HepG2 (cell line): ENCODE measurements around the gene PREX1. TPM values are rescaled to one million over a fixed set of nuclear protein-coding genes. Genes with fewer than 3 reads are reported as not detected.

ENCODE experiments used
- ARHGAP35 ChIP-seq: sonication (generic); formaldehyde crosslinking; IDR thresholded peaks from 2 replicates; pipeline ENCODE4 v1.9.0; 2022; ENCODE audit warnings: mild to moderate bottlenecking, inconsistent platforms, moderate library complexity, missing genetic modification reagents, borderline replicate concordance
- BCL6 ChIP-seq: IDR thresholded peaks from 2 replicates; pipeline ENCODE4 v1.6.1; 2016; ENCODE audit warnings: missing genetic modification reagents, missing compliant biosample characterization
- CAMTA2 ChIP-seq: sonication (generic); formaldehyde crosslinking; IDR thresholded peaks from 2 replicates; pipeline ENCODE4 v1.4.0; 2020; ENCODE audit warnings: mild to moderate bottlenecking, missing genetic modification reagents, borderline replicate concordance
- EP300 ChIP-seq, 3 experiments: sonication (generic) in 1 of 3; formaldehyde crosslinking in 1 of 3; IDR thresholded peaks; 2 replicates each; pipeline versions ENCODE4 v1.5.1 to v1.6.1; 2011 to 2020; ENCODE audit warnings: low read depth in 2 of 3, low read length in 2 of 3, borderline replicate concordance in 1 of 3, improper control_type of control experiment in 1 of 3, mild to moderate bottlenecking in 1 of 3, missing genetic modification reagents in 1 of 3, moderate library complexity in 1 of 3
- FOXC1 ChIP-seq: sonication (generic); formaldehyde crosslinking; IDR thresholded peaks from 2 replicates; pipeline ENCODE4 v1.8.0; 2022; ENCODE audit warnings: mild to moderate bottlenecking, missing genetic modification reagents, borderline replicate concordance
- GMEB2 ChIP-seq: IDR thresholded peaks from 2 replicates; pipeline ENCODE4 v1.6.1; 2016; ENCODE audit warnings: missing biosample characterization, missing genetic modification reagents, low read depth
- HDAC2 ChIP-seq: sonication (generic); formaldehyde crosslinking; IDR thresholded peaks from 2 replicates; pipeline ENCODE4 v1.4.0; 2020; ENCODE audit warnings: missing genetic modification reagents
- HNRNPK ChIP-seq: fragments of 200-400 bp; formaldehyde crosslinking; IDR thresholded peaks from 2 replicates; pipeline ENCODE4 v1.6.1; 2018; ENCODE audit warnings: low read length, low read depth, moderate library complexity, mild to moderate bottlenecking; ENCODE audit not compliant: poor library complexity, severe bottlenecking
- HOXA9 ChIP-seq: sonication (generic); formaldehyde crosslinking; IDR thresholded peaks from 2 replicates; pipeline ENCODE4 v1.8.1; 2022; ENCODE audit warnings: missing genetic modification reagents, mild to moderate bottlenecking, moderate library complexity, borderline replicate concordance
- IRX3 ChIP-seq: sonication (generic); formaldehyde crosslinking; IDR thresholded peaks from 2 replicates; pipeline ENCODE4 v1.8.1; 2023; ENCODE audit warnings: mild to moderate bottlenecking, low read depth, missing genetic modification reagents, borderline replicate concordance
- KDM3A ChIP-seq: IDR thresholded peaks from 2 replicates; pipeline ENCODE4 v1.6.1; 2018; ENCODE audit warnings: low read depth, missing compliant biosample characterization
- KDM5B ChIP-seq: sonication (generic); formaldehyde crosslinking; IDR thresholded peaks from 2 replicates; pipeline ENCODE4 v1.4.0; 2020; ENCODE audit warnings: missing genetic modification reagents, mild to moderate bottlenecking, borderline replicate concordance
- SAFB2 ChIP-seq: sonication (generic); formaldehyde crosslinking; IDR thresholded peaks from 2 replicates; pipeline ENCODE4 v1.5.1; 2020; ENCODE audit warnings: missing genetic modification reagents, low read depth, mild to moderate bottlenecking, borderline replicate concordance
- SOX5 ChIP-seq: IDR thresholded peaks from 2 replicates; pipeline ENCODE4 v1.6.1; 2016; ENCODE audit warnings: borderline replicate concordance
- YEATS4 ChIP-seq: sonication (generic); formaldehyde crosslinking; IDR thresholded peaks from 2 replicates; pipeline ENCODE4 v1.4.0; 2020; ENCODE audit warnings: missing genetic modification reagents, borderline replicate concordance
- ZBTB44 ChIP-seq: sonication (generic); formaldehyde crosslinking; IDR thresholded peaks from 2 replicates; pipeline ENCODE4 v1.4.0; 2020; ENCODE audit warnings: missing genetic modification reagents
- ZNF256 ChIP-seq: sonication (generic); formaldehyde crosslinking; conservative IDR thresholded peaks from 2 replicates; pipeline ENCODE4 v1.4.0; 2020; ENCODE audit warnings: missing genetic modification reagents
- ZNF329 ChIP-seq: sonication (generic); formaldehyde crosslinking; IDR thresholded peaks from 2 replicates; pipeline ENCODE4 v1.9.0; 2021; ENCODE audit warnings: low read depth, mild to moderate bottlenecking, missing genetic modification reagents
- ZNF574 ChIP-seq: sonication (generic); formaldehyde crosslinking; IDR thresholded peaks from 2 replicates; pipeline ENCODE4 v1.4.0; 2020; ENCODE audit warnings: missing genetic modification reagents
- ZNF615 ChIP-seq: sonication (generic); formaldehyde crosslinking; IDR thresholded peaks from 2 replicates; pipeline ENCODE4 v1.5.0; 2020; ENCODE audit warnings: mild to moderate bottlenecking, missing genetic modification reagents, borderline replicate concordance
- ZNF83 ChIP-seq: sonication (generic); formaldehyde crosslinking; IDR thresholded peaks from 2 replicates; pipeline ENCODE4 v1.4.0; 2020; ENCODE audit warnings: missing genetic modification reagents, mild to moderate bottlenecking, borderline replicate concordance
- polyA plus RNA-seq, 8 experiments: library from polyadenylated mRNA; depleted of rRNA in 3 of 8; stranded (reverse) in 7 of 8; unstranded in 1 of 8; fragments of >200 nt; fragmentation: Illumina TruSeq in 4 of 8; extraction: Trizol in 4 of 8; gene quantifications; 2 replicates each; pipeline versions ENCODE4 v1.2.1 to v1.2.3, GENCODE V29; 2011 to 2016; ENCODE audit warnings: low read depth in 4 of 8, missing spikeins in 1 of 8, mixed read lengths in 1 of 8; ENCODE audit not compliant: insufficient read depth in 1 of 8
- total RNA-seq, 5 experiments: library from RNA; depleted of rRNA; stranded (reverse); fragments of >200 nt; fragmentation: Illumina TruSeq; extraction: Trizol; gene quantifications; 2 replicates each; pipeline ENCODE4 v1.2.3, GENCODE V29; 2016; ENCODE audit warnings: low read depth in 1 of 5

Gene PREX1
- total and polyA plus RNA-seq, 2 of the 13 experiments (the other 11 are each of a cell fraction or from before 2014, with no cell fraction given) = 0.02 to 0.04 TPM

- TF ChIP-seq GMEB2 (CRISPR knock-in tag) (no peak), CAMTA2 (CRISPR knock-in tag) (no peak), HNRNPK (no peak), ZNF83 (peak; percentile 48; the same call in 1 of the 2 replicates), FOXC1 (CRISPR knock-in tag) (peak; percentile 58; the same call in 1 of the 2 replicates), ZNF615 (no peak), ZBTB44 (no peak), EP300 (IDR thresholded peaks at IDR 0.05; ENCODE audit: low read depth in 2 of 2, low read length in 2 of 2) (0 out of 4 replicates have a peak, but pooled peaks of 1 of the 2 experiments have one; percentile 24), EP300 (CRISPR knock-in tag; IDR thresholded peaks at IDR 0.05; ENCODE audit: borderline replicate concordance) (no peak), HDAC2 (CRISPR knock-in tag) (peak; percentile 63; the same call in 1 of the 2 replicates), IRX3 (CRISPR knock-in tag) (no peak), BCL6 (CRISPR knock-in tag) (no peak), ARHGAP35 (CRISPR knock-in tag) (no peak), SAFB2 (CRISPR knock-in tag) (no peak), KDM5B (CRISPR knock-in tag) (peak; percentile 73; the same call in 1 of the 2 replicates), YEATS4 (CRISPR knock-in tag) (0 out of 2 replicates have a peak, but pooled peaks have one; percentile 25), ZNF329 (0 out of 2 replicates have a peak, but pooled peaks have one; percentile 45), HOXA9 (CRISPR knock-in tag) (no peak), SOX5 (CRISPR knock-in tag) (0 out of 2 replicates have a peak, but pooled peaks have one; percentile 15), ZNF256 (CRISPR knock-in tag) (peak; percentile 67; the same call in 1 of the 2 replicates), ZNF574 (CRISPR knock-in tag) (no peak; the same call in none of the 2 replicates), KDM3A (CRISPR knock-in tag) (no peak; the same call in 1 of the 2 replicates)
Measured at GRCh38 chr20:48723308-48724264, 104.2 kb downstream of the PREX1 start (continued).
